Caco-2 (cell line): Measurements from ENCODE around the gene PALLD. TPM values are rescaled to one million over a fixed set of nuclear protein-coding genes. Genes with fewer than 3 reads are reported as not detected.

Source experiments
- BruUV-seq: library from RNA; stranded (reverse); fragments of 400-500 nt; replicated peaks from 2 replicates; lab custom pipeline; 2021; lab: Mats Ljungman, UMichigan
- CTCF ChIA-PET: fragments of 300-600 bp; sonication (Branson Sonifier 250); formaldehyde crosslinking; loops from one replicate; lab custom pipeline; 2022; ENCODE audit warnings: antibody characterized with exemption; lab: Charles Lee
- POLR2A ChIA-PET: fragments of 300-600 bp; sonication (Branson Sonifier 250); formaldehyde crosslinking; loops from one replicate; lab custom pipeline; 2022; ENCODE audit warnings: antibody characterized with exemption; lab: Charles Lee
- DNase-seq, 2 experiments: peaks; one replicate each; pipeline versions ENCODE4 v3.0.0 to v3.0.0-alpha.2; 2020 to 2022
- H3K27me3 ChIP-seq: replicated peaks from 2 replicates; pipeline ENCODE4 v1.6.0; 2011; ENCODE audit warnings: low read length; ENCODE audit not compliant: control insufficient read depth, insufficient read depth
- H3K36me3 ChIP-seq: 2 replicates; pipeline ENCODE4 v1.5.1; 2011; ENCODE audit warnings: low read length; ENCODE audit not compliant: control insufficient read depth, insufficient read depth
- H3K4me1 ChIP-seq: fragments of 250-450 bp; sonication (Bioruptor Pico); 2 replicates; pipeline ENCODE4 v1.5.1; 2020; ENCODE audit warnings: mild to moderate bottlenecking
- H3K4me3 ChIP-seq: 2 replicates; pipeline ENCODE4 v1.5.1; 2011; ENCODE audit warnings: low read depth, mild to moderate bottlenecking, control low read depth, low read length
- H3K9me3 ChIP-seq: fragments of 250-450 bp; sonication (Bioruptor Pico); 2 replicates; pipeline ENCODE4 v1.5.1; 2020; ENCODE audit warnings: mild to moderate bottlenecking, moderate library complexity
- H3K27ac Mint-ChIP-seq: one replicate; pipeline ENCODE4 v1.8.0; 2022; ENCODE audit warnings: mixed read lengths; ENCODE audit not compliant: unreplicated experiment
- H3K27me3 Mint-ChIP-seq: one replicate; pipeline ENCODE4 v1.8.0; 2022; ENCODE audit warnings: mixed read lengths; ENCODE audit not compliant: insufficient read depth, unreplicated experiment
- H3K36me3 Mint-ChIP-seq: one replicate; pipeline ENCODE4 v1.8.0; 2022; ENCODE audit warnings: mild to moderate bottlenecking, mixed read lengths; ENCODE audit not compliant: insufficient read depth, unreplicated experiment
- H3K4me1 Mint-ChIP-seq: one replicate; pipeline ENCODE4 v1.8.0; 2022; ENCODE audit warnings: low read depth, mixed read lengths; ENCODE audit not compliant: unreplicated experiment
- H3K4me3 Mint-ChIP-seq: one replicate; pipeline ENCODE4 v1.8.0; 2022; ENCODE audit warnings: mild to moderate bottlenecking, moderate library complexity, mixed read lengths; ENCODE audit not compliant: unreplicated experiment
- H3K9me3 Mint-ChIP-seq: one replicate; pipeline ENCODE4 v1.8.0; 2022; ENCODE audit warnings: mixed read lengths; ENCODE audit not compliant: unreplicated experiment
- CTCF ChIP-seq, 2 experiments: fragments of 200-600 bp in 1 of 2; IDR thresholded peaks; 1 replicate in 1 of 2; 2 replicates in 1 of 2; pipeline versions ENCODE4 v1.5.1 to v1.8.0; 2011 to 2022; ENCODE audit warnings: antibody characterized with exemption in 1 of 2, control low read depth in 1 of 2, inconsistent platforms in 1 of 2, low read depth in 1 of 2, low read length in 1 of 2, mild to moderate bottlenecking in 1 of 2, moderate library complexity in 1 of 2; ENCODE audit not compliant: insufficient read depth in 1 of 2, severe bottlenecking in 1 of 2, unreplicated experiment in 1 of 2
- intact Hi-C: fragments of 100-400 bp; cut with micrococcal nuclease; formaldehyde crosslinking; loops from one replicate; pipeline ENCODE4 v1.10.0; 2022; ENCODE audit not compliant: unreplicated experiment
- total RNA-seq: library from RNA; stranded (reverse); gene quantifications from 2 replicates; pipeline ENCODE4 v1.2.3, GENCODE V29; 2022

PALLD gene
- total RNA-seq, 1 experiment from 2014 or later: 12.3 TPM

GRCh38 chr4:168717847-168718246 is 221.0 kb downstream of the PALLD start:
- no TSS peak for BruUV-seq
- no peaks in the 10 kb centered on the region for H3K4me1 ChIP-seq
- intact Hi-C loops: loop anchor here (10.0 kb wide), 1 partner anchor 533 kb away; no protein-coding TSS in a partner anchor
- Mint-ChIP-seq H3K4me1 (no peaks in the 10 kb centered on the region), H3K9me3 (no peaks in the 10 kb centered on the region), H3K36me3 (no peaks in the 10 kb centered on the region), H3K4me3 (no peak overlapping the region), H3K27ac (no peak overlapping the region), H3K27me3 (peaks cover 10% of the 10 kb centered on the region)
- no peaks in the 10 kb centered on the region for H3K27me3 ChIP-seq
- no peaks in the 10 kb centered on the region for H3K9me3 ChIP-seq
- H3K4me3 ChIP-seq: no peak overlapping the region
- ChIA-PET CTCF (no interaction called here), POLR2A (no interaction called here)
- DNase-seq: no peak
- no peaks in the 10 kb centered on the region for H3K36me3 ChIP-seq
- TF ChIP-seq CTCF (IDR thresholded peaks at IDR 0.05; ENCODE audit: insufficient read depth in 1 of 2, low read depth in 1 of 2, low read length in 1 of 2, severe bottlenecking in 1 of 2, unreplicated experiment in 1 of 2): no peak

DNA sequence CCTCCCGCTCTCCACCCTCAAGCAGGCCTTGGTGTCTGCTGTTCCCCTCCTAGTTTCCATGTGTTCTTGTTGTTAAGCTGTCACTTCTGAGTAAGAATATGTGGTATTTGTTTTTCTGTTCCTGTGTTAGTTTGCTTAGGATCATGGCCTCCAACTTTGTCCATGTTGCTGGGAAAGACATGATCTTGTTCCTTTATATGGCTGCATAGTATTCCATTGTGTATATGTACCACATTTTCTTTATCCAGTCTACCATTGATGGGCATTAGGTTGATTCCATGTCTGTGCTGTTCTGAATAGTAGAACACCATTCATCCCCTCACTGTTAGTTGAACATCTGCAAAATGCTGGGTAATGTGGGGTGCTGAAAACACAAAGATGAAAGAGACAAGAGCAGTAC is 222.9 kb downstream of the PALLD start:
- ChIA-PET POLR2A (no interaction called here), CTCF (no interaction called here)
- H3K9me3 Mint-ChIP-seq: no peaks in the 10 kb centered on the region
- no peaks in the 10 kb centered on the region for H3K4me1 Mint-ChIP-seq
- BruUV-seq: no TSS peak
- Histone ChIP-seq H3K27me3 (no peaks in the 10 kb centered on the region), H3K9me3 (no peaks in the 10 kb centered on the region), H3K36me3 (no peaks in the 10 kb centered on the region), H3K4me3 (no peak overlapping the region), H3K4me1 (no peaks in the 10 kb centered on the region)
- no peak for TF ChIP-seq CTCF (IDR thresholded peaks at IDR 0.05; ENCODE audit: insufficient read depth in 1 of 2, low read depth in 1 of 2, low read length in 1 of 2, severe bottlenecking in 1 of 2, unreplicated experiment in 1 of 2)
- peaks cover 12% of the 10 kb centered on the region for H3K27me3 Mint-ChIP-seq
- no peak for DNase-seq
- H3K4me3 Mint-ChIP-seq: no peak overlapping the region
- H3K27ac Mint-ChIP-seq: no peak overlapping the region
- intact Hi-C loops: loop anchor here (10.0 kb wide), 1 partner anchor 535 kb away; no protein-coding TSS in a partner anchor
- H3K36me3 Mint-ChIP-seq: no peaks in the 10 kb centered on the region

- BruUV-seq: no TSS peak
- Histone ChIP-seq H3K9me3 (no peaks in the 10 kb centered on the region), H3K4me3 (no peak overlapping the region), H3K36me3 (no peaks in the 10 kb centered on the region), H3K4me1 (no peaks in the 10 kb centered on the region), H3K27me3 (no peaks in the 10 kb centered on the region)
- no peak for TF ChIP-seq CTCF (IDR thresholded peaks at IDR 0.05; ENCODE audit: insufficient read depth in 1 of 2, low read depth in 1 of 2, low read length in 1 of 2, severe bottlenecking in 1 of 2, unreplicated experiment in 1 of 2)
- Mint-ChIP-seq H3K27ac (no peak overlapping the region), H3K4me1 (no peaks in the 10 kb centered on the region), H3K36me3 (no peaks in the 10 kb centered on the region), H3K9me3 (no peaks in the 10 kb centered on the region), H3K4me3 (no peak overlapping the region), H3K27me3 (peaks cover 12% of the 10 kb centered on the region)
- POLR2A ChIA-PET: no interaction called here
- intact Hi-C loops: no loop called here
- DNase-seq: no peak
- CTCF ChIA-PET: no interaction called here
Observed at GRCh38 chr4:168720396-168720900, 223.6 kb downstream of the PALLD start.
